ENCODE measurements around the gene STK32C. TPM values are rescaled to one million over a fixed set of nuclear protein-coding genes. Genes with fewer than 3 reads are reported as not detected.

STK32C gene
- total RNA-seq, 1 experiment from 2014 or later = 36.6 TPM

- DNase-seq = no peak
Observed at GRCh38 chr10:132310701-132311337, 3.1 kb upstream of the STK32C start.

DNA sequence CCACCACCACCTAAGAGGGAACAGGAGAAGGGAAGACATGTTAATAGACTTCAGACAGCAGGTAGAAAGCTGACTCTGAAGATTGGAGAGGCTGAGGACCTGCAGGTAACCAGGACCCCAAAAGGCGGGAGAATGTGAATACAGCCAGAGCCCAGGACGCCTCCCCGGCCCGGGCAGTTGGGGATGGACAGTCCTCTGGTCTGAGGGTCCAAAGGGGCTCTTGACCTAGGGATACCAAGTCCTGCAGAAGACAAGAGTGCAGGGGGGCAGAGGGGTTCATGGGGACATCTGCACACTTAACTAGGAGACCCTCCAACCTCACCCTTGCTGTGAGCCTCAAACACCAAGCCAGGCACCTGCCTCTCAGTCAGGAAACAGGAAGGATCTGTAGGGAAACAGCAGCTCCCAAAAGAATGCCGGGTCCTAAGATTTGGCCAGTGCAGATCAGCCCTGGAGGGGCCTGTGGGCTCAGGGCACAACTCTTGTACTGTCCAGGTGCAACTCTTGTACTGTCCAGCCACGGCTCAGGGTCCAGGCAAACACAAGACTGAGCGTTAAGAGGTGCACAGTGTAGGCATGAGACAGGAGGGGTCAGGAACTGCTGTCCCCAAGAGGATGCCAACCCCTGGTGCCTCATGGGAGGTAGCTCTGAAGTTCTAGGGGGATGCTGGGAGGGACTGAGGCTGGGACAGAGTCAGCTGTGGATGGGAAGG lies 2.3 kb upstream of the STK32C start:
- H3K4me3 ChIP-seq = no peak overlapping the region
- no peaks in the 10 kb centered on the region for H3K27me3 ChIP-seq
- no peaks in the 10 kb centered on the region for H3K36me3 ChIP-seq
- H3K9me3 ChIP-seq = peaks cover 7% of the 10 kb centered on the region
- no peak for DNase-seq

More at GRCh38 chr10:132310701-132311337, 3.1 kb upstream of the STK32C start:
- H3K36me3 ChIP-seq = no peaks in the 10 kb centered on the region
- no peaks in the 10 kb centered on the region for H3K27me3 ChIP-seq
- H3K9me3 ChIP-seq = peaks cover 7% of the 10 kb centered on the region
- H3K4me3 ChIP-seq = no peak overlapping the region

DNA sequence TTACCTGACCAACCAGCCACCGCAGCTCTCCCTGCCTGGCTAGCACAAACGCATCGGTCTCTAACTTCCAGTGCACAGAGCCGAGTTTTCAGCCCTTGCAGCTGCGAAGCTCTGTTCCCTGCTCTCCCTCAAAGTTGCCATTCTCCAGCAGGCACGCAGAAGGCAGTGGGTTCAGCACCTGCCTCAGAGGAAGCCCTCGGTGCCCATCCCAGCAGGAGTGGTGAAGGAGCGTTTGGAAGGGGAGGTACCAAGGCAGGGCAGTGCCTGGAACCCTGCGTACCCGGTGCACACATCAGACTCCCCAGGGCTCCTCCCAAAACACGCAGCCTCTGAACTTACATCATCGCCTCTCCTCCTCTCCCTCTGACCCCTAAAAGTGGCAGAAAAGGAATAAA lies 1.7 kb upstream of the STK32C start:
- no peak overlapping the region for H3K4me3 ChIP-seq
- no peak for DNase-seq
- peaks cover 5% of the 10 kb centered on the region for H3K9me3 ChIP-seq
- H3K36me3 ChIP-seq = no peaks in the 10 kb centered on the region
- no peaks in the 10 kb centered on the region for H3K27me3 ChIP-seq

DNA sequence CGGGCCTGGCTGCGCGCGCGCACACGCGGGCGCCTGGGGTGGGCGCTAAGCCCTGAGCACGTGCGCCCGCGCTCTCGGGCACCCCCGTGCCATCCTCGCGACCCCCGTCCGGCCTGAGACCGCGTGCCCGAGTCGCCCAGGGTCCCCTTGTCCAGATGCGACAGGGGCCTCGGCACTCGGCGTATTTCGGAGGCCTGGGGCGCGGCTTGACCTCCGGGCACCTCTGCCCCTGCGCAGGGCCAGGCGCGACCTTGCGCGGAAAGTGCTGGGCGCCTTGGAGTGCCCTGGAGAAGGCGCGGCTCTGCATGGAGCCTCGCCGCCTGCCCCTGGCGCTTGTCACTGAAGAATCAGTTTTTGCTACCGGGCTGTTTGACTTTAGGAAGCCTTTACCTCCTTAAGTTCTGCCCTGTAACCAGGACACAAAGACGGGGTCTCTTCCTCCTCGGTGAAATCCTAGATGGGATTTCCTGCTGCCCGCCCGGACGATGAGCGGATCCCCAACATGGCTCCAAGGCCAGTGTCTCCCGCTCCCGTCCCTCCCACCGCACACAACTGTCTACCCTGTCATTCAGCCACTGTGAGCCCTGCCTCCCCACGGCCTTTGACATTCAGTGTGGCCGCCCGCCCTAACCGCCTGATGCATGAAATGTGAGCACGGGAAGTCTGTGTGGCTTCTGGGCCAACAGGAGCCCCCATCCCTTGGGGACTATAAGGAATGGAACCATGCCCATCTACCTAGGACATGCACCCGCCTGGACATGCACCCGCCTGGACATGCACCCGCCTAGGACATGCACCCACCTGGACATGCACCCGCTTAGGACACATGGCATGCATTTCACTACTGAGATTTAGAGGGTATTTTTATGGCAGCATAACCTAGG lies 1.1 kb upstream of the STK32C start:
- Histone ChIP-seq H3K36me3 (no peaks in the 10 kb centered on the region), H3K27me3 (no peaks in the 10 kb centered on the region), H3K4me3 (peak overlapping the region; percentile 85), H3K9me3 (no peaks in the 10 kb centered on the region)
- DNase-seq = no peak

GRCh38 chr10:132306864-132307751 lies 642 bp downstream of the STK32C start:
- H3K4me3 ChIP-seq = peak overlapping the region; percentile 56
- no peaks in the 10 kb centered on the region for H3K36me3 ChIP-seq
- DNase-seq = no peak
- H3K27me3 ChIP-seq = no peaks in the 10 kb centered on the region
- no peaks in the 10 kb centered on the region for H3K9me3 ChIP-seq

DNA sequence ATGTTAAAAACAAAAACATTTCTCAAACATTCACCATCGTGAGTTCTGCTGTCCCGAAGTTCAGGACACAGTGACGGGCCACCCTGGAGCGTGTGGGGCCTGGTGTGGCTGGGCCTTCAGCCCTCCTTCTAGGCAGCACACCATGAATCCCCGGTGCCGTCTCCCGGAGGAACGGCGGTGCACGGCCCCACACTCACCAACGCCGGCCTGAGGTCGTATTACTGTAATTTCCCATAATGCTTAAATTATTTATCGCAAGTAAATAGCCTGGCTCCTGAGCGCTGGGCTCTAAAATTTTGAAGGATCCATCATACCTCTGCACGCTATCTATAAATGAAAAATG lies 1.4 kb downstream of the STK32C start:
- DNase-seq = no peak
- Histone ChIP-seq H3K4me3 (peak overlapping the region; percentile 56), H3K27me3 (no peaks in the 10 kb centered on the region), H3K9me3 (no peaks in the 10 kb centered on the region), H3K36me3 (no peaks in the 10 kb centered on the region)

GRCh38 chr10:132305654-132306342 lies 2.0 kb downstream of the STK32C start:
- H3K9me3 ChIP-seq = no peaks in the 10 kb centered on the region

DNA sequence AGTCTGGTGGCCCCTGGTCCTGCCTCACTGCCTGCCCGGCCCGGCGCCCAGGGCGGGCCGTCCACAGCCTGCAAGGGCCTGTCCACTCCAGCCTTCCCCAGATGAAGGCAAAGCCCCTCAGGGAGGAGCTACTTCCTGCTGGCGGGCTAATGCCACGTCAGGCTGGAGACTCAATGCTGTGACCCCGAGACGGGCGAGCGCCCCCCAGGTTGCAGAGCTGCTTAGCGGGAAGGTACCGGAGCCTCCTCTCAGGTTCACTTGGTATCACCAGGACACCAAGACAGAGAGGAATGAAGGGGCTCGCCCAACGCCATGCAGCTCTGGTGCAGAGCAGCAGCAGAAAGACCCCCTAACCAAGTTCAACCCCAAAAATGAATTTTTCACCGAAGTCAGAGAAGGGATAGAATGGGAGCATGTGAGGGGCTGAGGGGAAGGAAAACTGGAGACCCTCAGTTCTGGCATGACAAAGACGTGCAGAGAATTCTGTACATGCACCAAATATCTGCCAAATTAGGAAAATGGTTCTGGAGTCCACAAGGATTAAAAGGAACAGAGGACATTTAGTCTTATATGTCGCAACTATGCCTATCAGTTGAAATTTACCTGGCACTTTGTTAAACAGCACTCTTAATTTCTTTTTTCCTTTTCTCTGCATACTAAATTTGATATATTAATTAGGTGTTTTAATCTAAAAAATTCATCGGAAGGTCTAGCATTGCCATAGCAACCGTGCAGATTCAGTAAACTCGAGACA lies 2.8 kb downstream of the STK32C start:
- no peaks in the 10 kb centered on the region for H3K27me3 ChIP-seq
- no peaks in the 10 kb centered on the region for H3K9me3 ChIP-seq
- no peaks in the 10 kb centered on the region for H3K36me3 ChIP-seq
- no peak overlapping the region for H3K4me3 ChIP-seq
- DNase-seq = no peak

More at GRCh38 chr10:132305654-132306342, 2.0 kb downstream of the STK32C start:
- Histone ChIP-seq H3K27me3 (no peaks in the 10 kb centered on the region), H3K36me3 (no peaks in the 10 kb centered on the region), H3K4me3 (no peak overlapping the region)
- no peak for DNase-seq

GRCh38 chr10:132303361-132304115 lies 4.2 kb downstream of the STK32C start:
- no peak for DNase-seq
- Histone ChIP-seq H3K4me3 (no peak overlapping the region), H3K36me3 (no peaks in the 10 kb centered on the region), H3K27me3 (no peaks in the 10 kb centered on the region), H3K9me3 (no peaks in the 10 kb centered on the region)

GRCh38 chr10:132302421-132303310 lies 5.1 kb downstream of the STK32C start:
- no peak for DNase-seq

DNA sequence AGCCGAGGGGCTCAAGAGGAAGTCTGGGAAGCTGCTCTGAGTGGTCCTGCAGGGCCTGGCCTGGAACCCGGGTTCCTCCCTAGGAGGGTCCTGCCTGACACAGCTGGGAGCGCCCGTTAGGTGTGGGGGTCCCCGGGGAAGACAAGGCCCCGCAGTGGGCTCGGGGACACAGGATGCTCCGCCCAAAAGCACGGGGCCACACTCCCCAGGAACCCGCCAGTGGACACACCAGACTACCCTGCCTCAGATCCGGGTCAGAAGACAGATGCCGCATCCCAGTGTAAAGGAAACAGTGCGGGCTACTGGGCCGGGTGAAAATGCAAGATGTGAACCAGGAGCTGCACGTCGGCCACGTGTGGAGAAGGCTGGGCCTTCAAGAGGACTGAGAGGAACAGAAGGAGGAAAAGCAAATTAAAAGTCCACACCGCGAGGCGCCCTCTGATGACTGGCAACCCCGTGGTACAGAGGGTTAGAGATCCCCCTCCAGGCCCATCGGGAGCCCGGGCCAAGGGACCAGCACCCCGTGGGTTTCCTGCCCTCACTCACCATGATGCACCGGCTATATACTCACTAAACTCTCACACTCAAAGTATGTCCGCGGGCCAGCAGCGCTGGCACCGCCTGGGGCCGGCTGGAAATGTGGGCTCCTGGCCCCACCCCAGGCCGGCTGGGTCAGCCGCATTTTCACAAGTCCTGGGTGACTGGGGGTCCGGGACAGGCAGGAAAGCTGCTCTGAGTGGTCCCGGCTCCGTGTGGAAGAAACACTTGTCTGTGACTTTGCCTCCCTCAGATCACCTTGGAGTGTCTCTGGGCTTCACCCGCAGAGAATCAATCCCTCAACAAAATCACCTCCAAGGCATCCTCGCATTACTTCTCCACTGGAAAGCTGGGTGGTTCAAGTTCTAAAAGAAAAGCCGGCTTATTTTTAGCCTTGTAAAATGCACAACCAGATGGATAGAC lies 6.1 kb downstream of the STK32C start:
- H3K4me3 ChIP-seq = no peak overlapping the region

More at GRCh38 chr10:132302421-132303310, 5.1 kb downstream of the STK32C start:
- Histone ChIP-seq H3K4me3 (no peak overlapping the region), H3K9me3 (no peaks in the 10 kb centered on the region), H3K36me3 (no peaks in the 10 kb centered on the region), H3K27me3 (no peaks in the 10 kb centered on the region)

DNA sequence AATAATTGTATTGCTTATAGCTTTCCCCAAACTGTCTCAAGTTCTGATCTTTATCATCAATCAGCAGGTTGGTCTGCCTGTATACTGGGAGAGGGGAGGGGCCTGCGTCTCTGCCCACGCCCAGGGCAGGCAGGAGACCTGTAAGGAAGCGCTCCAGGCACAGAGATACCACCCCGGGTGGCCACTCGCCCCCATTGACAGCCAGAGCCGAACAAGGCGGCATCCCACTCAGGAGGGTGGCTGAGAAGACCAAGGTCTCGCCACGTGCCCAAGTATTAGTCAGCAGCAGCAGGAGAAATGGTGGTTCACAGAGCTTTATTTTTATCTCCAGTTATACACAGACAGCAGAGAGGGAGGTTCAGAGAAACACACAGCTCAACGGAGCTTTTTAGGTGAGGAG lies 7.2 kb downstream of the STK32C start:
- Histone ChIP-seq H3K27me3 (no peaks in the 10 kb centered on the region), H3K9me3 (no peaks in the 10 kb centered on the region), H3K36me3 (no peaks in the 10 kb centered on the region), H3K4me3 (no peak overlapping the region)
- no peak for DNase-seq

More for the DNA sequence above, 6.1 kb downstream of the STK32C start:
- DNase-seq = no peak
- Histone ChIP-seq H3K9me3 (no peaks in the 10 kb centered on the region), H3K27me3 (no peaks in the 10 kb centered on the region), H3K36me3 (no peaks in the 10 kb centered on the region)
